Peyer's patch (tissue), 4 donors: ENCODE data around the gene ACSF2.

Experiments used
- CTCF ChIP-seq, 6 experiments: fragments of 450-650 bp in 4 of 6; fragments of 200-600 bp in 2 of 6; sonication (generic) in 1 of 6; IDR thresholded peaks; one replicate each; pipeline ENCODE4 v1.5.1; 2017 to 2019; ENCODE audit warnings: antibody characterized with exemption in 6 of 6, mild to moderate bottlenecking in 3 of 6, moderate library complexity in 1 of 6
- POLR2A ChIP-seq, 2 donors: fragments of 450-650 bp; IDR thresholded peaks; one replicate each; pipeline ENCODE4 v1.5.1; 2017; ENCODE audit warnings: antibody characterized with exemption in 2 of 2, mild to moderate bottlenecking in 2 of 2, moderate library complexity in 2 of 2

- TF ChIP-seq CTCF (IDR thresholded peaks at IDR 0.05) (no peak), POLR2A (IDR thresholded peaks at IDR 0.05) (no peak)
Measured at GRCh38 chr17:50420419-50421112, 5.5 kb upstream of the ACSF2 start.
